HEK293 (cell line): ENCODE data around the gene ZHX3.
A peak's percentile ranks its signal among the peaks of the same experiment; 100 is the strongest.

Source experiments
- CTCF ChIA-PET: fragments of 350-600 bp; formaldehyde crosslinking; extraction: SDS; loops from one replicate; lab custom pipeline; 2021; ENCODE audit warnings: antibody characterized with exemption; lab: Yijun Ruan, JAX
- POLR2A ChIA-PET: fragments of 300-600 bp; formaldehyde crosslinking; extraction: SDS; loops from one replicate; lab custom pipeline; 2020; ENCODE audit warnings: antibody characterized with exemption, inconsistent platforms; lab: Yijun Ruan, JAX
- H3K27ac ChIP-seq: fragments of 200-500 bp; sonication (Bioruptor generic); 2 replicates; pipeline ENCODE4 v1.5.1; 2014; ENCODE audit warnings: low read depth, low read length, control low read depth, inconsistent platforms; ENCODE audit errors: extremely low read depth
- H3K36me3 ChIP-seq, 2 experiments: fragments of 200-500 bp in 1 of 2; sonication (Bioruptor generic) in 1 of 2; 1 replicate in 1 of 2; 2 replicates in 1 of 2; pipeline ENCODE4 v1.5.1; 2014 to 2017; ENCODE audit warnings: inconsistent platforms in 2 of 2, low read length in 2 of 2; ENCODE audit not compliant: control insufficient read depth in 2 of 2, insufficient read depth in 1 of 2
- H3K4me1 ChIP-seq: fragments of 200-500 bp; sonication (Bioruptor generic); 2 replicates; pipeline ENCODE4 v1.5.1; 2014; ENCODE audit warnings: mild to moderate bottlenecking, low read length, inconsistent platforms; ENCODE audit not compliant: control insufficient read depth, insufficient read depth
- H3K4me3 ChIP-seq: 2 replicates; pipeline ENCODE4 v1.5.1; 2011; ENCODE audit warnings: low read depth, mild to moderate bottlenecking, control low read depth, low read length, moderate library complexity
- H3K9me3 ChIP-seq: fragments of 200-500 bp; sonication (Bioruptor generic); 2 replicates; pipeline ENCODE4 v1.5.1; 2014; ENCODE audit warnings: low read depth, low read length, inconsistent platforms; ENCODE audit not compliant: control insufficient read depth, insufficient read depth
- GLIS1 ChIP-seq: fragments of 450-650 bp; formaldehyde crosslinking; IDR thresholded peaks from 2 replicates; pipeline ENCODE4 v1.5.1; 2016; ENCODE audit warnings: missing biosample characterization, missing genetic modification characterization
- KLF8 ChIP-seq: fragments of 450-650 bp; formaldehyde crosslinking; IDR thresholded peaks from 2 replicates; pipeline ENCODE4 v1.5.1; 2016; ENCODE audit warnings: missing biosample characterization, missing genetic modification characterization
- PRDM1 ChIP-seq: fragments of 450-650 bp; formaldehyde crosslinking; IDR thresholded peaks from 2 replicates; pipeline ENCODE4; 2016; ENCODE audit warnings: missing biosample characterization, missing genetic modification characterization
- REST ChIP-seq: fragments of 450-650 bp; formaldehyde crosslinking; IDR thresholded peaks from 2 replicates; pipeline ENCODE4 v1.5.1; 2016; ENCODE audit warnings: missing biosample characterization, missing genetic modification characterization
- TSHZ1 ChIP-seq: fragments of 450-650 bp; formaldehyde crosslinking; IDR thresholded peaks from 2 replicates; pipeline ENCODE4 v1.5.1; 2016; ENCODE audit warnings: missing biosample characterization, missing genetic modification characterization, borderline replicate concordance
- ZBTB17 ChIP-seq: fragments of 450-650 bp; formaldehyde crosslinking; IDR thresholded peaks from 2 replicates; pipeline ENCODE4 v1.5.1; 2016; ENCODE audit warnings: missing biosample characterization, missing genetic modification characterization
- ZFP69B ChIP-seq: fragments of 450-650 bp; formaldehyde crosslinking; IDR thresholded peaks from 2 replicates; pipeline ENCODE4 v1.5.1; 2016; ENCODE audit warnings: missing biosample characterization, missing genetic modification characterization
- ZNF184 ChIP-seq: fragments of 450-650 bp; IDR thresholded peaks from 2 replicates; pipeline ENCODE4 v1.5.1; 2018; ENCODE audit warnings: missing biosample characterization, mild to moderate bottlenecking, missing genetic modification characterization
- ZNF26 ChIP-seq: fragments of 450-650 bp; formaldehyde crosslinking; IDR thresholded peaks from 2 replicates; pipeline ENCODE4 v1.5.1; 2016; ENCODE audit warnings: missing biosample characterization, missing genetic modification characterization
- ZNF302 ChIP-seq: fragments of 450-650 bp; formaldehyde crosslinking; IDR thresholded peaks from 2 replicates; pipeline ENCODE4 v1.5.1; 2016; ENCODE audit warnings: missing biosample characterization, missing genetic modification characterization, low read depth
- ZNF341 ChIP-seq: fragments of 450-650 bp; formaldehyde crosslinking; IDR thresholded peaks from 2 replicates; pipeline ENCODE4; 2016; ENCODE audit warnings: low read depth, missing biosample characterization, missing genetic modification characterization
- ZNF362 ChIP-seq: fragments of 450-650 bp; formaldehyde crosslinking; IDR thresholded peaks from 2 replicates; pipeline ENCODE4 v1.5.1; 2016; ENCODE audit warnings: missing biosample characterization, missing genetic modification characterization
- ZNF37A ChIP-seq: fragments of 450-650 bp; IDR thresholded peaks from 2 replicates; pipeline ENCODE4 v1.5.1; 2018; ENCODE audit warnings: missing biosample characterization, missing genetic modification characterization
- ZNF426 ChIP-seq: fragments of 450-650 bp; formaldehyde crosslinking; IDR thresholded peaks from 2 replicates; pipeline ENCODE4 v1.5.1; 2017; ENCODE audit warnings: missing biosample characterization, missing genetic modification characterization, mild to moderate bottlenecking, inconsistent platforms, moderate library complexity
- ZNF501 ChIP-seq: fragments of 450-650 bp; formaldehyde crosslinking; IDR thresholded peaks from 2 replicates; pipeline ENCODE4 v1.5.1; 2016; ENCODE audit warnings: missing biosample characterization, missing genetic modification characterization
- ZNF658 ChIP-seq: fragments of 450-650 bp; formaldehyde crosslinking; IDR thresholded peaks from 2 replicates; pipeline ENCODE4; 2016; ENCODE audit warnings: missing biosample characterization, missing genetic modification characterization
- ZNF670 ChIP-seq: fragments of 450-650 bp; formaldehyde crosslinking; IDR thresholded peaks from 2 replicates; pipeline ENCODE4 v1.5.1; 2016; ENCODE audit warnings: missing biosample characterization, missing genetic modification characterization, low read depth
- ZNF704 ChIP-seq: fragments of 450-650 bp; formaldehyde crosslinking; IDR thresholded peaks from 2 replicates; pipeline ENCODE4 v1.5.1; 2016; ENCODE audit warnings: missing biosample characterization, missing genetic modification characterization
- ZNF776 ChIP-seq: fragments of 450-650 bp; formaldehyde crosslinking; IDR thresholded peaks from 2 replicates; pipeline ENCODE4 v1.5.0; 2017; ENCODE audit warnings: missing biosample characterization, missing genetic modification characterization, borderline replicate concordance
- ZNF830 ChIP-seq: fragments of 450-650 bp; IDR thresholded peaks from 2 replicates; pipeline ENCODE4 v1.5.0; 2018; ENCODE audit warnings: missing biosample characterization, missing genetic modification characterization, low read depth, mild to moderate bottlenecking, moderate library complexity
- ZSCAN4 ChIP-seq: fragments of 450-650 bp; formaldehyde crosslinking; IDR thresholded peaks from 2 replicates; pipeline ENCODE4 v1.5.1; 2017; ENCODE audit warnings: missing biosample characterization, missing genetic modification characterization

The ZHX3 gene

GRCh38 chr20:41148942-41149341 lies 168.6 kb downstream of the ZHX3 start (continued):
- TF ChIP-seq ZNF776, result no peak
- TF ChIP-seq ZNF501 (tag by site-specific recombination), result no peak
- TF ChIP-seq ZNF302 (tag by site-specific recombination), result no peak

- POLR2A ChIA-PET, result interaction anchor here (1.9 kb wide), 1 partner anchor 10 kb away, joined by 6 read pairs; the partner anchor contains the start of gene PLCG1
- no peak overlapping the region for H3K27ac ChIP-seq
Measured at GRCh38 chr20:41147767-41148191, 169.8 kb downstream of the ZHX3 start.

GRCh38 chr20:41145821-41146620 lies 171.5 kb downstream of the ZHX3 start:
- H3K36me3 ChIP-seq, result peaks cover 0 to 44% of the 10 kb centered on the region in 2 experiments; a peak in 1 of 3 replicates
- H3K27ac ChIP-seq, result no peak overlapping the region
- ChIA-PET POLR2A (interaction anchor here (1.9 kb wide), 1 partner anchor 8 kb away, joined by 6 read pairs; the partner anchor contains the start of gene PLCG1), CTCF (interaction anchor here (0.6 to 1.3 kb wide), 5 partner anchors 10 to 757 kb away, joined by 3 read pairs; no protein-coding TSS in a partner anchor)
- no peaks in the 10 kb centered on the region for H3K4me1 ChIP-seq
- H3K9me3 ChIP-seq, result no peaks in the 10 kb centered on the region
- no peak overlapping the region for H3K4me3 ChIP-seq
- no peak for TF ChIP-seq ZNF426 (tag by site-specific recombination)
- TF ChIP-seq ZNF26 (tag by site-specific recombination), result no peak
- no peak for TF ChIP-seq ZNF830
- TF ChIP-seq ZNF670 (tag by site-specific recombination), result no peak
- TF ChIP-seq TSHZ1 (tag by site-specific recombination), result no peak
- no peak for TF ChIP-seq GLIS1 (tag by site-specific recombination)
- TF ChIP-seq ZNF658 (tag by site-specific recombination), result no peak
- TF ChIP-seq ZNF704 (tag by site-specific recombination), result no peak
- TF ChIP-seq REST, result no peak
- TF ChIP-seq ZSCAN4 (tag by site-specific recombination), result no peak
- TF ChIP-seq KLF8, result no peak

More at GRCh38 chr20:41147767-41148191, 169.8 kb downstream of the ZHX3 start:
- Histone ChIP-seq H3K4me1 (peaks cover 5% of the 10 kb centered on the region; the same call in 1 of the 2 replicates), H3K4me3 (no peak overlapping the region), H3K36me3 (peaks cover 0 to 33% of the 10 kb centered on the region in 2 experiments; a peak in 1 of 3 replicates), H3K9me3 (no peaks in the 10 kb centered on the region)
- CTCF ChIA-PET, result no interaction called here
- no peak for TF ChIP-seq ZFP69B (tag by site-specific recombination)
- TF ChIP-seq ZNF37A (tag by site-specific recombination), result no peak
- TF ChIP-seq PRDM1 (tag by site-specific recombination), result no peak
- TF ChIP-seq ZBTB17, result 0 out of 2 replicates have a peak, but pooled peaks have one; percentile 16
- TF ChIP-seq ZNF341 (tag by site-specific recombination), result no peak
- 0 out of 2 replicates have a peak, but pooled peaks have one; percentile 42 for TF ChIP-seq ZNF362 (tag by site-specific recombination)
- no peak for TF ChIP-seq ZNF184 (tag by site-specific recombination)
- TF ChIP-seq, all 188 proteins: peak for 2
